Measurements from ENCODE around the gene ZNF850.

Gene ZNF850

DNA sequence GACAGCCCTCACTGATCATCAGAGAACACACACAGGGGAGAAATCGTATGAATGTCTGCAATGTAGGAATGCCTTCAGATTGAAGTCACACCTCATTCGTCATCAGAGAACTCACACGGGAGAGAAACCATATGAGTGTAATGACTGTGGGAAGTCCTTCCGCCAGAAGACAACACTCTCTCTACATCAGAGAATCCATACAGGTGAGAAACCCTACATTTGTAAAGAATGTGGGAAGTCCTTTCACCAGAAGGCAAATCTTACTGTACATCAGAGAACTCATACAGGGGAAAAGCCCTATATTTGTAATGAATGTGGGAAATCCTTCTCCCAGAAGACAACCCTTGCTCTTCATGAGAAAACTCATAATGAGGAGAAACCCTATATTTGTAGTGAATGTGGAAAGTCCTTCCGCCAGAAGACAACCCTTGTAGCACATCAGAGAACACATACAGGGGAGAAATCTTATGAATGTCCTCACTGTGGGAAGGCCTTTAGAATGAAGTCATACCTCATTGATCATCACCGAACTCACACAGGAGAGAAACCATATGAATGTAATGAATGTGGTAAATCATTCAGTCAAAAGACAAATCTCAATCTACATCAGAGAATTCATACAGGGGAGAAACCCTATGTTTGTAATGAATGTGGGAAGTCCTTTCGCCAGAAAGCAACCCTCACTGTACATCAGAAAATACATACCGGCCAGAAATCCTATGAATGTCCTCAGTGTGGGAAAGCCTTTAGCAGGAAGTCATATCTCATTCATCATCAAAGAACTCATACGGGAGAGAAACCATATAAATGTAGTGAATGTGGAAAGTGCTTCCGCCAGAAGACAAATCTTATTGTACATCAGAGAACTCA lies 52.7 kb downstream of the ZNF850 start:
- Histone ChIP-seq H3K36me3 (no peaks in the 10 kb centered on the region), H3K9me3 (peaks cover 79% of the 10 kb centered on the region), H3K27me3 (no peaks in the 10 kb centered on the region), H3K27ac (no peak overlapping the region), H3K4me1 (ENCODE audit: control insufficient read depth in 1 of 2, insufficient read depth in 1 of 2, low read depth in 1 of 2, low read length in 1 of 2) (no peaks in the 10 kb centered on the region), H3K4me3 (ENCODE audit: low read depth in 1 of 2, low read length in 1 of 2) (no peak overlapping the region)
- TF ChIP-seq, protein P1, sequence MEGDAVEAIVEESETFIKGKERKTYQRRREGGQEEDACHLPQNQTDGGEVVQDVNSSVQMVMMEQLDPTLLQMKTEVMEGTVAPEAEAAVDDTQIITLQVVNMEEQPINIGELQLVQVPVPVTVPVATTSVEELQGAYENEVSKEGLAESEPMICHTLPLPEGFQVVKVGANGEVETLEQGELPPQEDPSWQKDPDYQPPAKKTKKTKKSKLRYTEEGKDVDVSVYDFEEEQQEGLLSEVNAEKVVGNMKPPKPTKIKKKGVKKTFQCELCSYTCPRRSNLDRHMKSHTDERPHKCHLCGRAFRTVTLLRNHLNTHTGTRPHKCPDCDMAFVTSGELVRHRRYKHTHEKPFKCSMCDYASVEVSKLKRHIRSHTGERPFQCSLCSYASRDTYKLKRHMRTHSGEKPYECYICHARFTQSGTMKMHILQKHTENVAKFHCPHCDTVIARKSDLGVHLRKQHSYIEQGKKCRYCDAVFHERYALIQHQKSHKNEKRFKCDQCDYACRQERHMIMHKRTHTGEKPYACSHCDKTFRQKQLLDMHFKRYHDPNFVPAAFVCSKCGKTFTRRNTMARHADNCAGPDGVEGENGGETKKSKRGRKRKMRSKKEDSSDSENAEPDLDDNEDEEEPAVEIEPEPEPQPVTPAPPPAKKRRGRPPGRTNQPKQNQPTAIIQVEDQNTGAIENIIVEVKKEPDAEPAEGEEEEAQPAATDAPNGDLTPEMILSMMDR (IDR thresholded peaks at IDR 0.05) = no peak

DNA sequence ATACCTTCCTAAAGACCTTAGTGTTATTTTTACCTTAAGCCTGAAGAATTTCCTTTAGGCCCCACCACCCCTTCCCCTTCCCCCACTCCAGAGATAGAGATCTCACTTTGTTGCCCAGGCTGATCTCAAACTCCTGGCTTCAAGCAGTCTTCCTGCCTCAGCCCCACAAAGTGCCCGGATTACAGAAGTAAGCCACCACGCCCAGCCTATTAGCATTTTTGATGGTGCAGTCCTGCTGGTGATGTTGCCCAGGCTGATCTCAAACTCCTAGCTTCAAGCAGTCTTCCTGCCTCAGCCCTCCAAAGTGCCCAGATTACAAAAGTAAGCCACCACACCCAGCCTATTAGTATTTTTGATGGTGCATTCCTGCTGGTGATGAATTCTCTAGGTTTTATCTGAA lies 63.2 kb downstream of the ZNF850 start:
- no peaks in the 10 kb centered on the region for H3K4me1 ChIP-seq (ENCODE audit: control insufficient read depth in 1 of 2, insufficient read depth in 1 of 2, low read depth in 1 of 2, low read length in 1 of 2)
- peaks cover 18% of the 10 kb centered on the region for H3K36me3 ChIP-seq
- no peaks in the 10 kb centered on the region for H3K27me3 ChIP-seq
- H3K4me3 ChIP-seq (ENCODE audit: low read depth in 1 of 2, low read length in 1 of 2) = no peak overlapping the region
- TF ChIP-seq, protein P1 (IDR thresholded peaks at IDR 0.05) = no peak
- H3K9me3 ChIP-seq = peaks cover 48% of the 10 kb centered on the region
- no peak overlapping the region for H3K27ac ChIP-seq

DNA sequence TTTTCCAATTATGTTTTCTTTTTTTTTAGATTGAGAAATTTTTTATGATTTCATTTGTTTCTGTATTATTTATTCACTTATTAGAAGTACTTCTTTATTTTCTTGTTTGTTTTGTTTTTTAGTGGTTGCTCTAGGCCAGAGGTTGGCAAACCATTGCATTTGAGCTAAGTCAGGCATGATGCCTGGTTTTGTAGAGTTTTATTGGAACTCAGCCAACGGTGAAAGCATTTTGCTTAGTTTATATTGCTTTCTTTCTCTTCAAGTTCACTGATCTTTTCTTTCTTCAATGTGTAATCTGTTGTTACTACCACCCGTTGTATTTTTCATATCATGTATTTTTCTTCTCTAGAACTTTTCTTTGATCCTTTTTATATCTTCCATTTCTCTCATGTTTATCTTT lies 65.5 kb downstream of the ZNF850 start:
- Histone ChIP-seq H3K9me3 (peaks cover 39% of the 10 kb centered on the region), H3K36me3 (no peaks in the 10 kb centered on the region), H3K4me3 (ENCODE audit: low read depth in 1 of 2, low read length in 1 of 2) (no peak overlapping the region), H3K27ac (no peak overlapping the region), H3K4me1 (ENCODE audit: control insufficient read depth in 1 of 2, insufficient read depth in 1 of 2, low read depth in 1 of 2, low read length in 1 of 2) (no peaks in the 10 kb centered on the region), H3K27me3 (no peaks in the 10 kb centered on the region)
- TF ChIP-seq, protein P1 (IDR thresholded peaks at IDR 0.05) = no peak

DNA sequence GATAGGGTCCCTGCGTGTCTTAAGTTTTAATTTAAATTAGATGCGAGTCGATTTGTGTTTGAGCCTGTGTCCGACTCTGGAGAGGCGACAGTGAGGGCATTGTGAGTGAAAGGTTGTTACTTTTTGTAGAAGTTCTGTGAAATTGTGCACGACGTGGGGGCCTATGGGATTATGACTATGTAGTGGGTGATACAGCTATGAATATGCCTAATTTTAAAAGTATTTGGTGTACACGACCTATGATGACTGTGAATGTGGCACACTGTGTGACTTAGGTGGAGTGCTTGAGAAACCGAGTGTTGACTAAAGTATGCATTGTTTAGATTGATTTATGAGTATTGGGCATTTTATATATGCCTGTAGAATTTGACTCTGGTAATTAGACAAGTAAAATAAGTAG lies 84.5 kb downstream of the ZNF850 start:
- no peaks in the 10 kb centered on the region for H3K27me3 ChIP-seq
- peaks cover 15 to 16% of the 10 kb centered on the region in 2 experiments for H3K4me1 ChIP-seq (ENCODE audit: control insufficient read depth in 1 of 2, insufficient read depth in 1 of 2, low read depth in 1 of 2, low read length in 1 of 2)
- H3K27ac ChIP-seq = peak overlapping the region; percentile 60
- peaks cover 14% of the 10 kb centered on the region for H3K9me3 ChIP-seq
- TF ChIP-seq, protein P1 (IDR thresholded peaks at IDR 0.05) = no peak
- H3K4me3 ChIP-seq (ENCODE audit: low read depth in 1 of 2, low read length in 1 of 2) = peak overlapping the region; percentile 70 to 71
- peaks cover 7% of the 10 kb centered on the region for H3K36me3 ChIP-seq

DNA sequence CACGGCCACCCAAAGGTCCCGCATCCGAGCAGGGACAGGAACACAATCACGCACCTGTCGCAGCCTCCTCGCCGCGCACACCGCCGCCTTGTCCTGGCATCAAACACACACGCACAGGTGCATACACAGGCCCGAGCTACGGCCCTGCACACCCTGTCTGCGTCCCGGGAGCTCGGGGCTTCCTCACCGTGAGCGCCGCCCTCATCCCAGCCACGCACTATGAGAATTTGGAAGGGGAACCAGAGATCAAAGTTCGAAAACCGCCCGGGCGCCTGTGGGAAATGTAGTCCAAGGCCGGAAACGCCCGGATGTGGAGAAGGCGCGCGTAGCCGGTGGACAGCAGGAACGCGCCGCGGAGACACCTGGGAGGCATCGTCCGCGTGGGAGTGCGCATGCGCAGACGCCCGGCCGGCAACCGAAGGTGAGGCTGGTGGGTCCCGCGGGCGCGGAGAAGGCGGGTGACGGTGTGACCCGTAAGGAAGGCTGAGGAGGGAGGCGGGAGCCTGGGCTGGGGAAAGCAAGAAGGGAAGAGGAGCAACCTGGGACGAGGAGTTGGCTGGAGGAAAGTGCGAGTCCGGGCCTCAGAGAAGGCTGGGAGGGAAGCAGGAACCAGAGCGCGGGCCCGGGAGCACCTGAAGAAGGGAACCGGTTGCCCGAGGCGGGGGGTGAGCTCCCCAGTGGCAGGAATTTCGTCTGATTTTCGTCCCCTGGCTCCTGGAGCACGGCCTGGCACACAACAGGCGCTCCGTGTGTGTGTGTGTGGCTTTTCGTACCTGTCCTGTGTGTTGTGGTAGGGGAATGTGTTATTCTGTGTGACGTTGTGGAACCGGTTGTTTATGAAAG lies 85.2 kb downstream of the ZNF850 start, which contains the start of gene ZNF567:
Gene ZNF567 (plus strand): TSS at position 399 of the 843 bp plus-strand sequence. CDS start 7,256 bp downstream, outside the sequence.
- peak within 1 kb of the TSS; percentile 60 for H3K27ac ChIP-seq
- H3K27me3 ChIP-seq = no peaks in the 10 kb centered on the region
- TF ChIP-seq, protein P1 (IDR thresholded peaks at IDR 0.05) = no peak
- H3K4me3 ChIP-seq (ENCODE audit: low read depth in 1 of 2, low read length in 1 of 2) = peak within 1 kb of the TSS; percentile 70 to 71
- peaks cover 15 to 16% of the 10 kb centered on the region in 2 experiments for H3K4me1 ChIP-seq (ENCODE audit: control insufficient read depth in 1 of 2, insufficient read depth in 1 of 2, low read depth in 1 of 2, low read length in 1 of 2)
- peaks cover 14% of the 10 kb centered on the region for H3K9me3 ChIP-seq
- peaks cover 7% of the 10 kb centered on the region for H3K36me3 ChIP-seq

All from neutrophil (primary cell).